Stimulated activated CD8-positive, alpha-beta memory T cell treated with anti-CD3 and anti-CD28 coated beads, Interleukin-12 subunit alpha, Interleukin-12 subunit beta, amount 100 ng/mL, for 24 hours (primary cell): Measurements from ENCODE around the gene DNHD1.

Source experiments
- DNase-seq: peaks from one replicate; pipeline ENCODE4 v3.0.0-alpha.2; 2020; ENCODE audit errors: extremely low read depth

Gene DNHD1, protein sequence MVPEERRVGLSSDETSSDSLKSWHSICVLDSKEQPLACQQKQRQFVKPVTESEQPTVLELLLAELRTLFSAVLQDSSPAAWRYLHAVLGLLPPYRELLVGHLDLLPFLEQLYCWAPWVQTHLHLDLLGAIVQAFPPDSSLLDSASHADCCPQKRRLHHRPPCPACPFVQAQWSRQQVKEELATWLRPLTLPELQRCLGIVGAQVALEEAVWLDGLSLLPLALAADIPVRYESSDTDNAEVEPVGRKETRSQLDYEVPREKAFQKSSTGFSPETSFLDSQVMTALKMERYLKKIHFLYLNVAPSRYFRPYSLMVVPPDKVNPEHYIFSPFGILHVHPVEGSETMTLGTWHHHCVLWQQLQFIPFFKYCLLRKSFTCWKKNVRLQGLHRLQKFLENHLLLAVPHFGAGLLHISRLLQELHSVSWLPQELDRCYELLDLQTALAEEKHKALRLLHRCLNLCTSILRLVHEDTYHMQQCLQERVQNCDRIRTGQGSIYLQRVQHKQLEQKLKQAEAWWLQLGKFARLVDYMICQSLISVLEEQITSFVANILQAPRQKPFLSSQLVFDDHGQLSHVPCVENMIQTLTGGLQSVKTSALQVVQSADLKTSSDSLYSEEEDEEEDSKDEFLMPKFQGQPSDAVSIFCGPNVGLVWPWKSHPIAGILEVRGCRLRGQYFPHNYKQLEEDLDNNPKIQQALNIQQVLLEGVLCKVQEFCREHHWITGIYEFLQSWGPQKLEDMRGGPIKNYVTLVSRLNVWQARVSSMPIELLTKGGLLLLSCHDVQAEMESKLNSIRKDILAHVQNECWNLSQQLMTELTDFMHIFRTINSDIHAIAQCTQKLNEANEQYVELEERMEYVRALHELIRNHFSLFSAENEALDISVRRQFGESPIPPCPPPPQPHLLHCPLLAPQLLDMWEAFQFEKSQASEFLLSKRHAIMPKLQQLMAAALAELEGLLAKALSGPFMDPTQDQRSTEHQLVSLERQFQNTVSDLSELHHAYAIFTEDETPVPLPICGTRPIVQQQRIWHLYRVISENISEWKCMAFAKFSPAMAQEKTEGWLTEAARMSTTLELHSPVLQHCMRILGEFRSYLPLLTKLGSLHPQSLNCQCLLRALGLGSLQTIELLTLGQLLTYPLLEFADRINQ (N-terminal part only)

DNA sequence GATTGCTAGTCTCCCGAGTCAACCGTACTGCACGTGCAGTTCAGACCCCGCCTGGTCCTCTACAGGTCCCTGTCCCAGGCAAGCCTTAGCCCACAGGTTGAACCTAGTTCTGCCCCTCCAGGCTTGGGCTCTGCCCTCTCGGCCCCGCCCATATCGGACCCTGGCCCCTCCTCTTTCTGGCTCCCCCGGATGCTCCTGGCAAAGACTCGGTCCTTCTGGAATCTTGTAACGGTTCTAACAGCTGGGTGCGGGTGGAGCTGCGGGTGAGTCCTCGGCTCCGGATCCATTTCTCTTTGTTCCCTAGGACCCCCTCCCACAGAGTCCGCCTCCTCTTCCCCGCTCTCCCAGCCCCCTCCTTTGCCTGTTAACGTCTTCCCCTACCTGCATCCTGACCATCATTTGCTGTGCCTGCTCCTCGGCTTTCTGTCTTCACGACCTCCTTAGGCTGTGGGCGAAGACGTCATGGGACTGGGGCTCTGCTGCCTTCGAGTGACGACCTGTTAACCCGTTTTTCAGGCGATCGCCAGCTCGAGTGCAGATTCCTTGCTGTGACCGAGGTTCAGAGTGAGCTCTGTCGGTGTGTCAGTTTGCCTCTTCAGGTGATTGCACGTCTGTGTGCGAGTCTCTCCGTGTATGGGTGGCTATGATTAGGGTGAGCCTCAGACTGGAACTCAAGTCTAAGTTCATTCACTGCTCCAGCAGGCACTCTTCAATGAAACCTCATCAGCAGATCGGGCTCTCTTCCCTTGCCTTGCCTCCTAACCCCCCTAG, at the start of gene DNHD1:
DNHD1 (plus strand) TSS at position 212 of the 771 bp plus-strand sequence. CDS start 936 bp downstream, outside the sequence.
- DNase-seq: no peak

DNA sequence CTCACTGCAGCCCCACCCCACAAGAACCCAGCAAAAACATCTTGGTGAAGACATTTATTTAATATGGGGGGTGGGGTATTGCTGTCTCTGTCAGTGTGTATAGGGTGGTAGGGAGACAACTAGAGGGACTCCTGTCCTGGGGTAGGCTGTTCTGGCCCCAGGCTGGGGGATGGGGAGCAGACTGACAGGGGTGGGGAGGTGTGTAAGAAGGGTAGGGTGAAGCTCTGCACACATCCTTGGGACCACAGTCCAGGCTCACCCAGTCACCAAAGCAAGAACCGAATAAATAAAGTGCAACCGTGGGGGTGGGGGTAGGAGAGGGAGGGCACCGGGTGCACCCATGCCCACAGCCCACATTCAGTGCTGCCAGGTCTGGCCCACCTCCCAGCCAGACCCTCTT, 48.5 kb upstream of the DNHD1 start:
- no peak for DNase-seq

DNA sequence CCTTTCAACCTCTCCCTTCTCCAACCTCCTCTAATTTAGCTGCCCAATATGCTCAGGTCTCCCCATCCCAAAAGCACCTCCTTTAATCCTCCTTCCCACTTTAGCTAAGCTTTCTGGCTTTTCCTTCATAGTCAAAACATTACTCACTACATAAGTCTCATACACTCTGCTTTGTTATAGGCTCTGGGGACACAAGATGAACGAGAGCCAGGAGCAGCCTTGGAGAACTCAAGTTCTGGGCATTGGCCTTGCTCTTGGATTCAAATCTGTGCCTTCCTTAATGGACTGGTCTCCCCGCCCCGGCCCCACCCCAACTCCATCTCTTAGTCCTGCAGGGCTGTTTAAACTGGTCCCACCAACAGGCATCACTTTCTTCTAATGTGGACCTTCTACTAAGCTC, 44.9 kb upstream of the DNHD1 start:
- DNase-seq: no peak

DNA sequence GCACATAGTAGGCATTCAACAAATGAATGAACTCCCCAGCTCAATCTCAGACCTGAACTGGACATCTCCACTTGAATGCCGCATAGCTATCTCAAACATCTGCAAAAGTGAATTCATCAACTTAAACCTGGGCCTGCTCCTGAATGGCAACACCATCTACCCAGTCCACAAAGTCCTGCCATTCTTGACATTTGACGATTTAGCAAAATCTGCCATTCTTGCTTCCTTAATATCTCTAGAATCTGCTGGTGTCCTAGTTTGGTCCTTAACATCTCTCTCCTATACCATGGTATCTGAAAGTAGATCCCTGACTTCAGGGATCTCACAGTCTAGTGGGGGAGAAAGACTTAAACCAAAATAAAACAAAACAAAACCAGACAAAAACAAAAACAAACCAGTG, 43.9 kb upstream of the DNHD1 start:
- DNase-seq: no peak

DNA sequence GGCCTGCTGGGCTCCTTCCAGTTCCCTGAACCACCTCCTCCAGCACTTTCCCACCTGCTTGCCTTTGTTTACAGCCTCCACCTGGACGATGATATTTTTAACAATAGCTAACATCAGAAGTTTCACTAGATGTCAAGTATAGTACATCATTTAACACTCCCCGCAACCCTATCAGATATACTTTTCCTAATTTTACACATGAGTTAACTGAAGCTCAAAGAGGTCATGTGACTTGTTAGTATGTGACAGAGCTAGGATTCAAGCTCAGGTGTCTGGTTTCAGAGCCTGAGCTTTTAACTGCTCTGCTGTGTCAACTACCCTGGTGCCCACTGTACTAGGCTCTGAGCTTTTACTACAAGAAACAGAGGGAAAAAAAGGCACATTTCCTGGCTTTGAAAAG, 42.0 kb upstream of the DNHD1 start:
- no peak for DNase-seq

DNA sequence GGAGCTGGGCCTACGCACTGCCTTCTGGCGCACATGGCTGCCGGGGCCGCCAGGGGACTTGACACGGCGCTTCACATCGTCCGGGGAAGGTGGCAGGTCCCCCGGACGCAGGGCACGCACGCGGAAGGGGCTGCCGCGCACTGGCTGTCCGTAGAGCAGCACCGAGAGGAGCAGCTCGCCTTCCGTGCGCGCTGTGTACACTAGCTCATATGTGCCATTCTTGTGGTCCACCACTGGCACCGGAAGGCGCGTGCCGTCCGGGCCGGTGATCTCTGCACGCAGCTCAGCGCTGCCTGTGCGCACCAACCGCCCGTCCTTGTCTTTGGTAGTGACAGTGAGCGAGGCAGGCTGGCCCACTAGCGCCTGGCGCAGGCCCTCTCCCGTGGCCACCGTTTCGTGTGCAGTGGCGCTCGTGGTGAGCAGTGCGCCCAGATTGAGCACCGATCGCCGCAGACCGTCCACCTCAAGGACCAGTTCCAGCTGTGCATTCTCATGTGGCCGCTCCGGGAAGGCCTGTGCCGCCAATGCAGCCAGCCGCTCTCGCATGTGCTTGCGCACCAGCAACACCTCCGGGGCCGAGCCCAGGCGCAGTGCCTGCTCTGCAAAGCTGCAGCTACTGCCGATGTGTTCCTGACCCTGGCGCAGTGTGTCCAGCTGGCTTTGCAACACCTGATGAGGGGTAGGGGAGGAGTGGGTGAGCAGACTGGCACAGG, 40.6 kb upstream of the DNHD1 start:
- DNase-seq: no peak

DNA sequence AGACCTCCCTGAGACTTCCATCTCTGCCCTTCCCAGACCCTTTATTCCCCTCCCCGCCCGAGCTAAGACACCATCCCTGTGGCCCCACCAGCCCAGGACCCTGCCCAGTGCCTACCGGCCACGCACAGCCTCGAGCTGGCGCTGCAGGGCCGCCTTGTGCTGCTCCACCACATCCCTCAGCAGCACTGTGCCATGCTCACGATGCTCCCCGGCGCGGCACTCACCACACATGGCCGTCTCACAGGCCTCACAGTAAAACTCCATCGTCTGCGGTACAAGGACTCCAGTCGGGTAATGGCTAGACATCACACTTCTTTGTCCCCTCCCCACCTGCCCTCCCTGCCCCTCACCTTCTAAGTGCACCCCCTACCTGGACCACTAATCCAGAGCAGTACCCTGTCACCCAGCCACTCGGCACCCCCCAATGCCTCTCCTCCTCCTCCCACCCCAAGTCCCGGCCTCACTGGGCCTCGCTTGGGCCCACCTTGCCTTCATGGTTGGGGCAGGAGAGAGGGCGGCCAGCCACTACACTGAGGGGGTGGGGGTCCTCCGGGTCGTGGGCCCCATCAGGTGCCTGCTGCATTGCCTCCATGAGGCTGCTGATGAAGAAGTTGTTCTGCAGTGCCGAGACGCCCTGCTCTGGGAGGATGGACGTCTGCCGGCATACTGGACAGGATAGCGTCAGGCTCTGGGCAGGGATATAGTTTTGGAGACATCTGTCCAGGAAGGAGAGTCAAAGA, 39.3 kb upstream of the DNHD1 start:
- no peak for DNase-seq

DNA sequence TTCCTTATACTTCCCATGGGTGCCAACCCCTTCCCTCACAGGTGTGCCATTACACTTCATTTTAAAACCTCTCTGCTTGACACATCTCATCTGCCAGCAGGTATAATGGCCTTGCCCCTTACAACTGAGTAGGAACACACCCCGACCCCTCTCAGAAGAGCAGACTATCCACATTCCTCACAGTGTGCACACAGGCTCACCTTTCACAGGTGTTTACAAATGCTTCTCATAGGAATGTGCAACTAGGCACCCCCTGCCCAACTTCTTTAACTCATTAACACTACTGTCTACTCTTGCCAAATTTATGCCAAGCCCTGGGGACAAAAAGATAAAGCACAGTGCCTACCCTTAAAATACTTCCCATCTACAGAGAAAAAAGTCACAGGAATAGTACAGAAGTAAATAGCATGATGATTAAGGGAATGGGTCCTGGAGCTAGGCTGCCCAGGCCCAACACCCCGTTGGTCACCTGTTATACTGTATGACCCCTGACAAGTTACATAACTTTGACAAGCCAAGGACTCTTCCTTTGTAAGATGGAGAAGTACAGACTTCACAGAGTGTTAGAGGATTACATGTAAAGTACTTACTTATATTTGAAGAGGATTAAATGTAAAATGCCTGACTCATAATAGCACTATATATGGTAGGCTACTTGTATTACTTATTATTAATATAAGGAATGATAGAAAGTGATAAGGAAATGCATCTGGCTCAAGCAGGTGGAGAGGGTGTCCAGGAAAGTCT, 38.6 kb upstream of the DNHD1 start:
- no peak for DNase-seq

DNA sequence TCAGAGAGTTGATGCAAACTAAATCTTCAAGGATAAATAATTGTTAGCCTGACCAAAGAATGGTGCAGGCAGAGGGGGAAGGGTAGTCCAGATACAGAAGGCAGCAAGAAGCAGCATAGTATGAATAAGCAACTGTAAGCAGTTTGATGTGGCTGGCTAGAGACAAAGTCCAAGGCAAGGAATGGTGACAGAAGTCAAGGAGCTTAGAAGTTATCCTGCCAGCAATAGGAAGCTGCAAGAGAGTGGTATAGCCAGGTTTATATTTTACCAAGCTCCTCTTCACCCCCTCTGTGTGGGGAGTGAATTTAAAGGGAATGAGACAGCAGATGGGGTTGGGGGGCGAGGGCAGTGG, 38.0 kb upstream of the DNHD1 start:
- DNase-seq: no peak

DNA sequence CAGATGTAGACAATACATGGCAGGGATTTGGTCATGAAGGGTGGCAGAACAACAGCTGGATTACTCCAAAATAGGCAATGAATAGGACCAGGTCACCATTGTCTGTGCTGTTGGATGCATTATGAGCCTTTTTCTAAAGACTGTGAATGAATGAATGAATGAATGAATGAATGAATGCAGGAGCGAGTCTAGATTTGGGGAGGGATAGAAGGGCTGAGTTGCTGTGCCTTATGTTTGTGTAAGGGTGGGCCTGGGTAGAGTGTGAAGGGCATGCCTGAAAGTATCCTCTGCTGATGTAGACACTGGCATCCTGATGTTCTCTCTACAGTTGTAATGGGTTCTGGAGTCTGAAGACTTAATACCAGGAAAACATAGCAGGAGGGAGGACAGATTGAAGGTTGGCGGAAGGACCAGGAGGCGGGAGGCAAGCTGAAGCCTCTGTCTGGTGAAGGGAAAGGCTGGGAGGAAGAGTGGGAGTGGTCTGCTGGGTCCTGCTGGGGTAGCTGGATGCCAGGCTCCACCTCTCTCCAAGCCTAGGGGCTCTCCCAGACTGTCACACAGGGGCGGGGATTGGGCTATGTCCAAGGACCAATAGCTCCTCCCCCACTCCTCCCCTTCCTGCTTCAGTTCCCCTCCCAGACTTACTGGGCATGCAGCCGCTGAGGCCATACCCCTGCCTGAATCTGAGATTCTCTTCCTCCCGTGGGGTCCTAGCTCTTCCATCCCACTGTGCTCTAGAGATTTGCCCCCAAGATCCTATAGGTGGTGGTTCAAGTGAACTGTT, 28.2 kb upstream of the DNHD1 start:
- DNase-seq: no peak

DNA sequence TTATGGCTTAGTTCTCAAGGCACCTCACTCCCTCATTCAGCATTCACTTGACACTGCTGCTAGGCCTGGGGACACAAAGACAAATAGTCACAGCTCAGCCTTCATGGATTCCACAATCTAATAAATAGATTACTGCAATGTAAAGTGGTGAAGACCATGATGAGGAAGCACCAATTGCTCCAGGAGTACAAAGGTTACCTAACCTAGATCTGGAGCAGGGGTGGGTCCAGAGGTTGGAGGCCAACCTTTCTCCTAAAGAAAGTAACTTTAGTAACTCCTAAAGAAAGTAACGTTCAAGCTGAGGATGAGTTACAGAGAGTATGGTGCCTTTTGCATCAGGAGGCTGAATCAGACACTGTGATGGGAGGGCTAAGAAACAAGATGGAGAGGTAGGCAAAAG, 27.5 kb upstream of the DNHD1 start:
- no peak for DNase-seq

DNA sequence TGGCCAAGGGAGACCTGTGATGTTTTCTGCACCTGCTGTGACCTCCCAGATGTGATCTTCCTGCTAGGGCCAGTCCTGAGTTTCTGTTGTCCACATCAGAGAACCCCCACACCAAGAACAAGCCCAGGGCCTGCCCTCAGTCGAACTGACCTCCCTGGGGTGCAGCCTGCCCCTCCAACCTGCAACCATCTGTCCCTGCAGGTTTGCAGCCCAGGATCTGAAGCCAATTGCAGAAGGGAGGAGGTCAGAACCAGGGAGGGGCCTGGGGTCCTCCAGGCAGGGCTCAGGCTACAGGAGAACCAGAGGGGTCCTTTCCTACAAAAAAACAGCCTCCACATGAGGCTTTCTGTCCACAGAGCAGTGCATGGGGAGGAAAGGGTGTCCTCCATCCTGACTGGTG, 24.1 kb upstream of the DNHD1 start:
- no peak for DNase-seq

DNA sequence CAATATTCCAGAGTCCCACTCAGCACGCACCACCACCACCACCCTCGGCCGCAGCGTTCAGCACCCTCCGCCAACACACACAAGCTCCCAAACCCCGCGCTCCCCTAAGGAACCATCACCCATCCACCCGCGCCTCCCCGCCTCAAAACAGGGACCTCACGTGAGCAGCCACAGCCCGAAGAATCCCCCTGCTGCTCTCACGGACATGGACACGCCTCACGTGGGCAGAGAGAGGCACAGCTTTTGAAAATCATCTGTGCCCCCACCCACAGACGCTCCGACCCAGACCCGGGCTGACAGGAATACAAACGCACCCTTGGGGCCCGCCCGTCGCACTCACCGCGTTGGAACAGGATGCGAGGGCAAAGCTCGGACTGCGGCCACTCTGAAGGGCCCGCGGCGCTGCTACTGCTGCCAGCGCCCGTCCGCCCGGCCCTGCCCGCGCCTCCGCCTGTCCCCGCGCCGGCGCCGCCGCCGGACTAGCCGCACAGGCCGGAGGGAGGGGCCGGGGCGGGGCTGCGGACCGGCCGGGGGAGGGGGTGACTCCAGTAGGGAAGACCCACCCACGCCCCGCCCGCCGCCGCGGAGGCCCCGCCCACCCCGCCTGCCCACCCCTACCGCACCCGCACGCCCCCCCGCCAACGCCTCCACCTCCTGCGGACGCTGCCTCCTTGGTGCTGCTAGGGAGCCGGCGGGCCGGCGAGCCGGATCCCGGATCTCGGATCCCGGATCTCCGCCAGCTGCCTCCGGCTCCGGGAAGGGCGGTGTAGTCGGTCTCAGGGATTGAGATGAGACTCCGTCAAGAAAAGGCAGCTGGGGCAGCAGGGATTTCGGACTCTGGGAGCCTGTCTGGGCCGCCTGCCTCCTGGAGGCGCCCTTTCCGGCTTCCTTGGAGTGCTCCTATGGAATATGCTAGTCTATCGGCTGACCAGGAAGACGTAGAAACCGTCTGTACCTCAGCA, 23.3 kb upstream of the DNHD1 start, which contains the start of gene TRIM3:
TRIM3 (minus strand) TSS at position 491 of the 962 bp plus-strand sequence. CDS start 8,246 bp downstream, outside the sequence.
- peak; percentile 43 for DNase-seq

DNA sequence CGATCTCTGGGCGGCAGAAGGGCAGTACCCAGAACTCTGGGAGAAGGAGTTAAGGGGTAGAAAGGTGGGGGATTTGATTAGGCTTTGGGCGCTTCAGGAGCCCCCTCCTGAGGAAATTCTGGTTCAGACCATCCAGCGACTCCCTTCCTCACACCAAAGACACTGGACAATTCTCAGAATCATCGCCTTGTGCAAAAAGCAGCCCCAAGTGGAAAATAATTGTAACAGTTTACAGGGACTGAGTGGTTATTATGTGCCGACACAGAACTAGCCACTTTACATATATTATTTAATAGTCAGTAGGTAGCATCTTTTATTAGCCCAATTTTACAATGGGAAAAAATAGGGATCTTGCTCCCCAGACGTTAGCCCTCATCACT, 22.7 kb upstream of the DNHD1 start:
- no peak for DNase-seq

DNA sequence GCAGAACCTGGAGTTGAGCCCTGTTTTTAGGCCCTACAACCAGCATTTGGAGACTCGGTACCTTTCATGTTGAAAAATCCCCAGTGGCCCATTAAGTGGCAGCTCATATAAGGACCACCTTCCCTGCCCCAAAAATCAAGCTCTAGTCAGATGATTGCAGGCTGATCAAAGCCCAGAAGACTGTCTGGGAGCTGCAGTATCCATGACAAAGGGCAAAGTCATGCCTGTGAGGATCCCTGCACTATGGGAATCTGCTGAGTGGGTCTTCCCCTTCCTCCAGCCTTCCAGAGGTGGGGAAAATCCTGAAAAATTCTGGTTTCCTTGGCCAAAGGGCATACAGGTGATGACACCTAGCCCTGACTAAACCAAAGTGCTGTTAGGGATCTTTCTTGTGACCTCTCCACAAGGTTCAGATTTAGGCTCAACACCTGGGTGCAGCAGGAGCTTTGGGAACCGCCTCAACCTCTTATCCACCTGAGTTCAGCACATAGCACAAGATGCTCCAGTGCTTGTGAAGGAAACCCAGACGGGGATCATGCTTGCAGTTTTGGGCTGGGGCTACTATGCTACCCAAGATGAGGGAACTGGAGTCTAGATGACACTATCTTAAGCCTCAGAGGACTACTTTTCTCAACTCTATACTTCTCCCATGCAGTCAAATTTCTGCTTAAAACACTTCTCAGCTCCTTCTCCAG, 22.1 kb upstream of the DNHD1 start:
- DNase-seq: no peak

DNA sequence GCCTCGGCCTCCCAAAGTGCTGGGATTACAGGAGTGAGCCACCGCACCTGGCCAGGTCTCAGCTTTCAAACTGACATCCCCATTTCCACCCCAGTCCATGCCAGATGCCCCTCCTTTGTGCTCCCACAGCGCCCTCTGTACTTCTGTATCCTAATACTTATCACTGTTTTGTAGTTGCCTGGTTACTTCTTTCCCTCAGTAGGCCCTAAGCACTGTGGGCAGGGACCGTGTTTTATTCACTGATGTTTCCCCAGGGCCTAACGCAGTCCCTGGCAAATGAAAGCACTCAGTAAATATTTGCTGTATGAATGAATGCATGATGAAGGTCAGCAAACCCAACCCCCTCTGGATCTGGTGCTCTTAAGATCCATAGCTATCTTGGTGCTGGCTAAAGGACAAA, 21.1 kb upstream of the DNHD1 start:
- DNase-seq: no peak

DNA sequence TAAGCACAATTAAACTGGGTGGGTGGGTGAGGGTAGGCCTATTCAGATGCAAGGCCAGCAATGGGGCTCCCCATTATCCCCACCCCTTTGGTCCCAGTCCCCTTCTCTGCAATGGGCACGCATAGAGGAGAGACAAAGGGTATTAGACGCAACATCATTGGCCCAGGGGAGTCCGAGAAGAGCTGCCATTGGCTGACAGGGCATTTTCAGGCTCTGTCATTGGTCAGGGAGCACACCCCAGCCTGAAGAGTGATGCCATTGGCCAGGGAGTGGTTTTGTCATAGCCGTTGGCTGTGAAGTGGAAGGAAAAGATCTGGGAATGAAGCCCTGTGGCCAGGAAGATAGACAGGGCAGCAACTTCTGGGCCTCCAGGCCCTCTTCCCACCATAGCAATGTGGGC, 20.5 kb upstream of the DNHD1 start:
- DNase-seq: no peak
